ENCODE results near the gene KRTAP25-1. TPM values are rescaled to one million over a fixed set of nuclear protein-coding genes. Genes with fewer than 3 reads are reported as not detected.

The KRTAP25-1 gene
- total and polyA plus RNA-seq, 2 of the 4 experiments (the other 2 are of a cell fraction): not detected

DNA sequence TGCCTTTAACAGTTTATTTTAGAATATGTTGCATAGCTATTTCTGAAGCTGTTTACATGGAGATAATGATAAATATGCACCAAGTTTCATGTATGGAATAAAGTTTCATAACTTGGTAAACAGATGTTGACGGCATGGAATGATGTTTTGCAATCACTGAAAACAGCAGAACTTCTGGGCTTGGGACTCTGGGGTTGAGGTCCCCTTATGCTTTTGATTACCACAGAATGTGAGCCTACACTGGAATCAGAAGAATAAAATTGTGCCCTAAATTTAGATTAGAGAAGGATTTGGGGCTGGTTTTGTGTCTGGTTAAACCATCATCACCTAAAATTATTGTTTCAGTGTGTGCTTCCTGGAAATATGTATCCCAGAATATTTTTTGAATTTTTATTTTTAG lies 17.7 kb downstream of the KRTAP25-1 start:
- BruUV-seq (replicated peaks): no TSS peak
- no peak overlapping the region for H2AFZ ChIP-seq (replicated peaks; ENCODE audit: low read length, poor library complexity)
- no peak overlapping the region for H4K5ac ChIP-seq (ENCODE audit: low read depth, low read length)
- dilution Hi-C loops (cut with HindIII; ENCODE audit: low sequenced_read_pairs, unreplicated experiment) (no loop called here), intact Hi-C loops (cut with micrococcal nuclease) (no loop called here), in situ Hi-C loops (cut with MboI; ENCODE audit: low sequenced_read_pairs) (no loop called here)
- no peak overlapping the region for H3K4me2 ChIP-seq (ENCODE audit: low read depth, low read length)
- TF ChIP-seq RCOR1 (IDR thresholded peaks at IDR 0.05; ENCODE audit: insufficient replicate concordance, low read length) (no peak), POLR2A (IDR thresholded peaks at IDR 0.05; ENCODE audit: low read depth, low read length) (no peak), RFX5 (IDR thresholded peaks at IDR 0.05; ENCODE audit: low read depth, low read length) (no peak), CHD1 (IDR thresholded peaks at IDR 0.05; ENCODE audit: low read depth, low read length) (no peak), CEBPB (IDR thresholded peaks at IDR 0.05; ENCODE audit: low read depth, low read length) (no peak), SMC3 (IDR thresholded peaks at IDR 0.05; ENCODE audit: low read depth, low read length) (no peak), MAZ (IDR thresholded peaks at IDR 0.05; ENCODE audit: borderline replicate concordance, low read depth, low read length) (no peak), NFE2L2 (IDR thresholded peaks at IDR 0.05; ENCODE audit: low read depth, low read length) (no peak), ELK1 (IDR thresholded peaks at IDR 0.05; ENCODE audit: borderline replicate concordance, low read depth, low read length) (no peak), USF2 (IDR thresholded peaks at IDR 0.05; ENCODE audit: low read depth, low read length) (no peak), BHLHE40 (IDR thresholded peaks at IDR 0.05; ENCODE audit: low read depth, low read length) (no peak), MAFK (IDR thresholded peaks at IDR 0.05; ENCODE audit: low read depth, low read length) (no peak), MXI1 (IDR thresholded peaks at IDR 0.05; ENCODE audit: borderline replicate concordance, low read depth, low read length) (no peak), FOS (IDR thresholded peaks at IDR 0.05; ENCODE audit: low read depth, low read length) (no peak), RAD21 (IDR thresholded peaks at IDR 0.05; ENCODE audit: low read length) (no peak)
- TF ChIP-seq, protein P1, sequence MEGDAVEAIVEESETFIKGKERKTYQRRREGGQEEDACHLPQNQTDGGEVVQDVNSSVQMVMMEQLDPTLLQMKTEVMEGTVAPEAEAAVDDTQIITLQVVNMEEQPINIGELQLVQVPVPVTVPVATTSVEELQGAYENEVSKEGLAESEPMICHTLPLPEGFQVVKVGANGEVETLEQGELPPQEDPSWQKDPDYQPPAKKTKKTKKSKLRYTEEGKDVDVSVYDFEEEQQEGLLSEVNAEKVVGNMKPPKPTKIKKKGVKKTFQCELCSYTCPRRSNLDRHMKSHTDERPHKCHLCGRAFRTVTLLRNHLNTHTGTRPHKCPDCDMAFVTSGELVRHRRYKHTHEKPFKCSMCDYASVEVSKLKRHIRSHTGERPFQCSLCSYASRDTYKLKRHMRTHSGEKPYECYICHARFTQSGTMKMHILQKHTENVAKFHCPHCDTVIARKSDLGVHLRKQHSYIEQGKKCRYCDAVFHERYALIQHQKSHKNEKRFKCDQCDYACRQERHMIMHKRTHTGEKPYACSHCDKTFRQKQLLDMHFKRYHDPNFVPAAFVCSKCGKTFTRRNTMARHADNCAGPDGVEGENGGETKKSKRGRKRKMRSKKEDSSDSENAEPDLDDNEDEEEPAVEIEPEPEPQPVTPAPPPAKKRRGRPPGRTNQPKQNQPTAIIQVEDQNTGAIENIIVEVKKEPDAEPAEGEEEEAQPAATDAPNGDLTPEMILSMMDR (conservative IDR thresholded peaks at IDR 0.05; ENCODE audit: low read depth, low read length): no peak
- no peak overlapping the region for H3K23ac ChIP-seq (ENCODE audit: low read depth, low read length)
- H3K27ac ChIP-seq (ENCODE audit: insufficient read depth, low read length): no peak overlapping the region
- ChIA-PET POLR2A (ENCODE audit: unreplicated experiment) (no interaction called here), CTCF (interaction anchor here (0.5 kb wide), 1 partner anchor 15 kb away, joined by 3 read pairs; no protein-coding TSS in a partner anchor)
- H2BK5ac ChIP-seq (ENCODE audit: low read depth, low read length, poor library complexity, severe bottlenecking): no peak overlapping the region
- H2BK120ac ChIP-seq (ENCODE audit: low read depth, low read length): no peak overlapping the region
- H3K9ac ChIP-seq (ENCODE audit: low read depth, low read length): no peak overlapping the region
- no peaks in the 10 kb centered on the region for H3K36me3 ChIP-seq (ENCODE audit: control insufficient read depth, insufficient read depth, low read length)
- no peak overlapping the region for H2BK20ac ChIP-seq (ENCODE audit: low read depth, low read length)
- H3K56ac ChIP-seq (ENCODE audit: extremely low read depth, insufficient read depth, low read length): no peak overlapping the region
- H3K79me1 ChIP-seq (ENCODE audit: low read depth in 1 of 2, low read length in 2 of 2): no peaks in the 10 kb centered on the region
- no peak overlapping the region for H4K91ac ChIP-seq (ENCODE audit: insufficient read depth, low read depth, low read length)
- H2AK5ac ChIP-seq (ENCODE audit: low read depth, low read length): no peak overlapping the region
- H3K4ac ChIP-seq (ENCODE audit: low read depth, low read length): no peak overlapping the region
- no peak overlapping the region for H3K4me3 ChIP-seq (ENCODE audit: insufficient read depth, low read depth, low read length)
- WGBS, 2 experiments (ENCODE audit: extremely low coverage in 2 of 2, insufficient read length in 1 of 2): no CpG with 5 or more reads among the region's 1 CpG
- no peaks in the 10 kb centered on the region for H4K20me1 ChIP-seq (ENCODE audit: insufficient read depth, low read length)
- H3K4me1 ChIP-seq (ENCODE audit: control insufficient read depth, insufficient read depth, low read length): no peaks in the 10 kb centered on the region
- H3K9me3 ChIP-seq (ENCODE audit: control insufficient read depth, insufficient read depth, low read length): peaks cover 10% of the 10 kb centered on the region
- H3K18ac ChIP-seq (ENCODE audit: low read depth, low read length): no peak overlapping the region
- no peak overlapping the region for H2AK9ac ChIP-seq (replicated peaks; ENCODE audit: low read depth, low read length, poor library complexity)
- no peak for DNase-seq
- ATAC-seq (ENCODE audit: low read depth): no peak
- H2BK15ac ChIP-seq (ENCODE audit: low read depth, low read length): no peak overlapping the region
- no peak overlapping the region for H4K8ac ChIP-seq (ENCODE audit: low read depth in 2 of 2, low read length in 2 of 2)
- H3K9me1 ChIP-seq (ENCODE audit: insufficient read depth, low read length): no peaks in the 10 kb centered on the region
- no peak overlapping the region for H3K14ac ChIP-seq (replicated peaks; ENCODE audit: low read depth, low read length)
- H3K27me3 ChIP-seq (ENCODE audit: control insufficient read depth, insufficient read depth, low read length): no peaks in the 10 kb centered on the region

Measured in IMR-90 (cell line).